IPS-15b (cell line): Measurements from ENCODE around the gene ABCC4.
"Not testable (repeated sequence)": the region's sequence is repeated elsewhere in the genome, so short reads cannot be mapped to it uniquely, and the experiment has no call there.

Experiments
- H3K27me3 ChIP-seq: one replicate; pipeline ENCODE4 v1.6.1; 2013; ENCODE audit warnings: low read length; ENCODE audit not compliant: control insufficient read depth, insufficient read depth
- H3K36me3 ChIP-seq: one replicate; pipeline ENCODE4 v1.6.1; 2013; ENCODE audit warnings: low read length; ENCODE audit not compliant: control insufficient read depth, insufficient read depth
- H3K4me1 ChIP-seq: one replicate; pipeline ENCODE4 v1.6.1; 2013; ENCODE audit warnings: mild to moderate bottlenecking, low read length; ENCODE audit not compliant: control insufficient read depth, insufficient read depth
- H3K4me3 ChIP-seq: one replicate; pipeline ENCODE4 v1.5.1; 2013; ENCODE audit warnings: low read depth, low read length
- H3K9ac ChIP-seq: one replicate; pipeline ENCODE4 v1.6.1; 2013; ENCODE audit warnings: low read depth, mild to moderate bottlenecking, low read length
- H3K9me3 ChIP-seq: one replicate; pipeline ENCODE4 v1.6.1; 2013; ENCODE audit warnings: mild to moderate bottlenecking, low read length; ENCODE audit not compliant: control insufficient read depth, insufficient read depth

ABCC4 gene

DNA sequence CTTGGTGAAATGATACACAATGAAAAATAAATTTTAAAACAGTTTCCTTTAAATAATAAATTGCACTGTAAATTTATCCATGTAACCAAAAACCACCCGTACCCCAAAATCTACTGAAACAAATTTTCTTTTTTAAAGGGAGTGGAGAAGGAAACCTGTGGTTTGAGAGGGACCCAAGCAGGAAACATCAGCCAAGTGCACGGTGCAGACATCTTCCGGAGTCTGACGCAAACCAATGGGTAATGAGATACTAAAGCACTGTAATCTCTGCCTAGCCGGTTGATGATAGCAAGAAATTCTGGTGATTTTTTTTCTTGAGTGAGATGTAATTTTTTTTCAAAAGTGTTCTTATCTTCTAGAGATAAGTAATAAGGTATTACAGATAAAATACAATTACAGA lies 115.4 kb downstream of the ABCC4 start:
- H3K4me1 ChIP-seq = no peaks in the 10 kb centered on the region

DNA sequence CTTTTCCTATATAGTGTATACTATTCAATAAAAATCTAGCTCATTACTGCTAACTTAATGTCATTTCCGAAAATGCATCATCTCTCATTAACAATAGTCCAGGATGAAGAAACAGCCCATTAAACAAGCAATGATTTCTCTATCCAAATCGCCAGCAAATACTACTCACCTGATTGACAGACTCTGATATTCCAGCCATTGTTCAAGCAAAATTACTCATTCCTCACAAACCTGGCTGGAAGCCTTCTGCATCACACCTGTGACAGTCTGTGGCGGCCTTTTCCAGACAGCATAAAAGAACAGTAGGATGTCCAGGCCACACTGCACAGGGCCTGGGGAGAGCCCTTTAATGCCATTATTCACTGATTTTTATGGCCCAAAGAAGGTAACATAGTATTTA lies 115.9 kb downstream of the ABCC4 start:
- Histone ChIP-seq H3K27me3 (no peaks in the 10 kb centered on the region), H3K4me1 (no peaks in the 10 kb centered on the region), H3K36me3 (no peaks in the 10 kb centered on the region), H3K4me3 (no peak overlapping the region), H3K9ac (no peak overlapping the region), H3K9me3 (no peaks in the 10 kb centered on the region)

More for the DNA sequence above, 115.4 kb downstream of the ABCC4 start:
- no peaks in the 10 kb centered on the region for H3K36me3 ChIP-seq
- H3K9ac ChIP-seq = no peak overlapping the region
- H3K9me3 ChIP-seq = no peaks in the 10 kb centered on the region
- H3K4me3 ChIP-seq = no peak overlapping the region
- H3K27me3 ChIP-seq = no peaks in the 10 kb centered on the region

DNA sequence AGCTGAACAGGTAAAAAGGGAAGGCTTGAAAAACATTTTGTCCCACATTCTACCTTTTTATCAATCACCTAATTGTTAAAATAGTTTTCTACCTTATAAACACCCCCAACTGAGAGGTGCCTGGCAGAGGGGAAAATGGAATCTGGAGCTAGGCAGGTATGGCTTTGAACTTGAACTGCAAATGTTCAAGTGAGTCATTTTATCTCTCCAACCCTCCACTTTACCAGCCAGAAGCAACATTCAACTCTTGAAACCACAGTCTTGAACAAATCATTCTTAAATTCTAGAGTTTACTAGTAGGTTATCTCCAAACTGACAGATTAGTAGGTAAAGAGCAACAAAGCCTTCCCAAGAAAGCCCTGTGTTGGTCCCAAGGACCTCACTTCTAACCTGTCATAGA lies 116.9 kb downstream of the ABCC4 start:
- Histone ChIP-seq H3K36me3 (no peaks in the 10 kb centered on the region), H3K9ac (no peak overlapping the region), H3K4me1 (no peaks in the 10 kb centered on the region), H3K9me3 (no peaks in the 10 kb centered on the region), H3K27me3 (no peaks in the 10 kb centered on the region), H3K4me3 (no peak overlapping the region)

DNA sequence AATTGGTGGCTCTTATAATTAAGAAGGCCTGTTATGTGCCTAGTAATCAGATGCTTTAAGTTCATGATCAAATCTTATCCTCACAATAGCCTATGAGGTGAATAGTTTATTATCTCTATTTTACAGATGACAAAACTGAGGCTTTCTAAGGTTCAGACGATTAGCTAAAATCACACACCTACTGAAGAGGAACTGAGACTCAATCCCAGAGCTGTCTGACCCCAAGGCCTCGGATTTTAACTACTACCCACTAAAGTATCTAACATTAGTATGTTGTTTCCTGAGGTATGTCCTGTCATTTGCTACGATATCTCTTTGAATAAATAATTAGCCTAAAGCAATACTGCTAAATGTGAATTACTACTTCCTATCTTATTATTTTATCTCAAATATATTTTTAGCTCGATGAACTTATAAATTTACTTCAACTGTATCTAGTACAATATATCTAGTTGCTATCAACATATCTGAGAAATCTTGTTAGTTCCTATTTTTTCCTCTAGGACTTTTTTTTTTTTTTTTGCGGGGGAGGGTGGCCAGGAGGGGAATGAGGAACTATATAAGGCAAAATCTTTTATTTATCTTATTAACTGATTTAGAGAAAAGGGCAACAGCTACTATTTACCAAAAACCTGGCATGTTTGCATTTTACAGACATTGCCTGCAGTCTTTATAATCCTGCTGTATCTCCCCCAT lies 118.5 kb downstream of the ABCC4 start:
- H3K36me3 ChIP-seq = no peaks in the 10 kb centered on the region
- no peaks in the 10 kb centered on the region for H3K27me3 ChIP-seq
- H3K4me1 ChIP-seq = no peaks in the 10 kb centered on the region
- H3K4me3 ChIP-seq = no peak overlapping the region
- no peak overlapping the region for H3K9ac ChIP-seq
- no peaks in the 10 kb centered on the region for H3K9me3 ChIP-seq

DNA sequence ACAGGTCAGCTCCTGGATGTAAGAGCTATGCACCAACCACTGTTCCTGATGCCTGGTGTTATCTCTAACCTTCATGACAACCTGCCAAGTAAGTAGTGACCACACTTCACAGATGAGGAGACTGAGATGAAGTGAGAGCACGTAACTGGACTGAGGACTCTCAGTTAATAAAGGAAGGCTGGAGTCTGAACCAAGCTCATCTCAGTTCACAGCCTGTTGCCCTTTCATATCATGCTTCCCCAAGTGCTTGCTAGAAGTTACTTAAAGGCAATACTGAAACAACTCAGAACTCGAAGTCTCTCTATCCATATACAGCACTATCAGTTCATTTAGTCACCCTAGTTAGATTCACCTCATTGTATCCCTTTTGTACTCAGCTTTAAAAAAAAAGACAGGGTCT lies 119.7 kb downstream of the ABCC4 start:
- no peaks in the 10 kb centered on the region for H3K9me3 ChIP-seq
- H3K27me3 ChIP-seq = no peaks in the 10 kb centered on the region

DNA sequence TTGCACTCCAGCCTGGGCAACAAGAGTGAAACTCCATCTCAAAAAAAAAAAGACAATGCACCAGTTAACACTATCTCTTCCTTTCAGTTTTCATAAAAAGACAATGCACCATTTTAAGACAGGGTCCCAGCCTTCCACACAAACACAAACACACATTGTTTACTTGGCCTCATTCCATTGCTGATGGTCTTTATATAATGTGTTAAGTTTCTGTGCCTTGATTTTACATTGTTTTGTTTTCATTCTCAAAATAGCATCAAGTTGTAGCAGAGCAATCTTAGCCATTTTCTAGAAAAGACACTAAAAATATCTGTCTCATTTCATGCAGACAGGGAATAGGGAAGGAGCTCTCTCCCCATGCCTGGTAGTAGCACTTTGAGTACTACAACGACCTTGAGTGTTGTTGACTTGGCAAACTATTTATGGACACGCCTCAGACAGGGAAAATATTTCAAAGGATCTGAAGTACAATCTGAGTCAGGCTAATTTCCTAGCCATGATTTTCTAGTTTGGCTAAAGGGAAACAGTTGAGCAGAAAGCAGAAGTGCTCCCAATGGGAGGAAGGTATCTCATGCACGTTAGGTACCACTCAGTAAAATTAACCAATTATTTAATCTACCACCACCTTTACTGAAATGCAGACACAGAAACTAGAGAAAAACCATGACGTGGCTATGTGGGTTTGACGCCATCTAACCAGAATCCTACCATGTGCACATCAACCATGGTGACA lies 120.6 kb downstream of the ABCC4 start:
- H3K9ac ChIP-seq = no peak overlapping the region
- H3K9me3 ChIP-seq = no peaks in the 10 kb centered on the region
- H3K27me3 ChIP-seq = no peaks in the 10 kb centered on the region
- H3K4me1 ChIP-seq = no peaks in the 10 kb centered on the region
- H3K4me3 ChIP-seq = no peak overlapping the region
- no peaks in the 10 kb centered on the region for H3K36me3 ChIP-seq

More for the DNA sequence above, 119.7 kb downstream of the ABCC4 start:
- Histone ChIP-seq H3K4me3 (no peak overlapping the region), H3K9ac (no peak overlapping the region), H3K36me3 (no peaks in the 10 kb centered on the region), H3K4me1 (no peaks in the 10 kb centered on the region)

DNA sequence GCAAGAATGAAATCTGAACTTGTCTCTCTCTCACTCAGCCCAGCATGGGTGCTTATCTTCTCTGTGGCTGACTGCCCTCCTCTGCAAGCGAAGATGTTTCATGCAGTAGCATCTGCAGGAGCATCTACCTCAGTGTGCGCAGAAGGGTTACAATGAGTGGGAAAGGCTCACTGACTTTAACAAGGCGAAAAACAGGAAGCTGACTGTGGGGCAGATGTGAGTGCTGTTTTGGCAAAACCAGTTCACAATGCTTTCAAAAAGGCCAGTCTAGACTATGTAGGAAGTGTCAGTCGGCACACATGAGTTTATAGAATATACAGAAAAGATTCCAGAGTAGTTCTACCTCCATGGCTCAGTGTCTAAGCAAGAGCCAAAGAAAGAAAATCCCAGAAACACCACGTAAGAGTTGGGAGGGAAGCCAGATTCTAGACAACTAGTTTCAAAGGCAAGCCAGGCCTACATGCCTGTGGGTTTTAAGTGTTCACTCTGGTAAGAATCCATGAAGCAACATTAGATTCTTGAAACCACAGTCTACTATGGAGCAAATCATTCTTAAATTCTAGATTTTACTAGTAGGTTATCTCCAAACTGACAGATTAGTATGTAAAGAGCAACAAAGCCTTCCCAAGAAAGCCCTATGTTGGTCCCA lies 124.5 kb downstream of the ABCC4 start:
- no peaks in the 10 kb centered on the region for H3K36me3 ChIP-seq
- no peak overlapping the region for H3K4me3 ChIP-seq
- no peaks in the 10 kb centered on the region for H3K27me3 ChIP-seq
- no peaks in the 10 kb centered on the region for H3K4me1 ChIP-seq
- H3K9ac ChIP-seq = no peak overlapping the region
- H3K9me3 ChIP-seq = no peaks in the 10 kb centered on the region

DNA sequence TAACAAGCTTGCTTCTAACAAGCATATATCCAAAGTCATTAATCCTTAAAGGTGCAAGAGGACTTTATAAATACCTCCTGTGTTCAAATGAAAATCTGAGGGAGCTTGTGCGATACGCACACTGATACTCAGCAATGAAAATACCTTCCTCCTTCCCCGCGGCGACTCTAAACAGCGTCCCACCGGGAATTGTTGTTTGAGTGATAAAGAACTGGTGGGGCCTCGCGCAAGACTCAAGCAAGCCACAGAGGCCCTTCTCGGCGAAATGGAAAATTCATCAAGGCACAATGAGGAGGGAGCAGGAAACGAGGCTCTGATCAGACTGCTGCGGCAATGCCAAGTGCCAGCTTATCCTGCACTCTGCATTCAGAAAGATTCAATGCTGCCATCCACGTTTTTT lies 126.7 kb downstream of the ABCC4 start:
- no peaks in the 10 kb centered on the region for H3K9me3 ChIP-seq
- no peaks in the 10 kb centered on the region for H3K27me3 ChIP-seq
- H3K36me3 ChIP-seq = no peaks in the 10 kb centered on the region
- no peak overlapping the region for H3K4me3 ChIP-seq
- H3K9ac ChIP-seq = no peak overlapping the region
- no peaks in the 10 kb centered on the region for H3K4me1 ChIP-seq

DNA sequence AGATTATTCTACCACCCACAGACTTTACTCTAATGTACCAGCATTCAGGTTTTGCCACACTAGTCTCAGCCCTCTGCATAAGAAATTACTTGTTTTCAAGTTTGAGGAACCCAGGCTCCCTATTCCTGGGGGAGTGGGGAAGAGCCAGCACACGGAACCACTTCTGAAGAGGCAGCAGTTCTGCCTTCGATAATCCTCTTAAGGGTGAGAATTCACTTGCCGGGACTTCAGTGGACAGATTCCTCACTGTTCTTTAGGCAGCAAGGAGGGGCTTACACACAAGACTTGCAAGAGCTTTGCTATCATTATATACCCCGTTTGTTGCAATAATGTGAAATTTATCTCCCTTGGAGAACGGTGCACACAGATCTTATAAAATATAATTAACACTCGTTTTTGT lies 133.1 kb downstream of the ABCC4 start:
- H3K27me3 ChIP-seq = no peaks in the 10 kb centered on the region
- H3K9me3 ChIP-seq = no peaks in the 10 kb centered on the region
- no peak overlapping the region for H3K4me3 ChIP-seq
- H3K9ac ChIP-seq = no peak overlapping the region
- no peaks in the 10 kb centered on the region for H3K36me3 ChIP-seq
- no peaks in the 10 kb centered on the region for H3K4me1 ChIP-seq

DNA sequence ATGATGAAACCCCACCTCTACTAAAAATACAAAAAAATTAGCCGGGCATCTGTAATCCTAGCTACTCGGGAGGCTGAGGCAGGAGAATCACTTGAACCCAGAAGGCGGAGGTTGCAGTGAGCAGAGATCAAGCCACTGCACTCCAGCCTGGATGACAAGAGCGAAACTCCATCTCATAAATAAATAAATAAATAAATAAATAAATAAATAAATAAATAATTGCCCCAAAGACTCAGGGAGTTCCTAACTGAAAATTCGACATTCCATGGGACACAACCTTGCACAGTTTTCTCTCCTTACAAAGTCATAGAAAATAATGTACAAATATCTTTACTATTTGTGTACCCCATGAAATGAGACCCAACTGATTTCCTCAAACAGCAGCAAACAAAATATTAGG lies 134.2 kb downstream of the ABCC4 start:
- not testable (repeated sequence) for H3K9me3 ChIP-seq, H3K27me3 ChIP-seq, H3K4me3 ChIP-seq, H3K4me1 ChIP-seq, H3K9ac ChIP-seq, H3K36me3 ChIP-seq

DNA sequence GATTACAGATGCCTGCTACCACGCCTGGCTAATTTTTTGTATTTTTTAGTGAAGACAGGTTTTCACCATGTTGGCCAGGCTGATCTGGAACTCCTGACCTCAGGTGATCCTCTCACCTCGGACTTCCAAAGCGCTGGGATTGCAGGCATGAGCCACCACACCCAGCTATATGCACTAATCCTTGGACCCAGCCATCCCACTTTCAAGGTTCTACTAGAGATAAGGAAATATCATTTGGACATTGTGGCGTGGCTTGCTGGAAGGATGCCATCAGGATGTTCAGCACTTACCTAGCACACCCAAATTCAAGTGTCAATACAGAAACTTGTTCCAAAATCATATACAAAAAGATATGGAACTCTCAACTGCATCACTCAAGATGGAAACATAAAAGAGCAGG lies 136.4 kb downstream of the ABCC4 start:
- Histone ChIP-seq H3K9ac (no peak overlapping the region), H3K9me3 (no peaks in the 10 kb centered on the region), H3K4me3 (no peak overlapping the region), H3K4me1 (no peaks in the 10 kb centered on the region), H3K36me3 (no peaks in the 10 kb centered on the region), H3K27me3 (no peaks in the 10 kb centered on the region)
